ENCODE results near the gene ORMDL2. TPM values are rescaled to one million over a fixed set of nuclear protein-coding genes. Genes with fewer than 3 reads are reported as not detected.

Gene ORMDL2
- total and polyA plus RNA-seq, 10 of the 15 experiments (the other 5 are each of a cell fraction or from before 2014, with no cell fraction given), result 15.0 to 135 (median 33.9) TPM

DNA sequence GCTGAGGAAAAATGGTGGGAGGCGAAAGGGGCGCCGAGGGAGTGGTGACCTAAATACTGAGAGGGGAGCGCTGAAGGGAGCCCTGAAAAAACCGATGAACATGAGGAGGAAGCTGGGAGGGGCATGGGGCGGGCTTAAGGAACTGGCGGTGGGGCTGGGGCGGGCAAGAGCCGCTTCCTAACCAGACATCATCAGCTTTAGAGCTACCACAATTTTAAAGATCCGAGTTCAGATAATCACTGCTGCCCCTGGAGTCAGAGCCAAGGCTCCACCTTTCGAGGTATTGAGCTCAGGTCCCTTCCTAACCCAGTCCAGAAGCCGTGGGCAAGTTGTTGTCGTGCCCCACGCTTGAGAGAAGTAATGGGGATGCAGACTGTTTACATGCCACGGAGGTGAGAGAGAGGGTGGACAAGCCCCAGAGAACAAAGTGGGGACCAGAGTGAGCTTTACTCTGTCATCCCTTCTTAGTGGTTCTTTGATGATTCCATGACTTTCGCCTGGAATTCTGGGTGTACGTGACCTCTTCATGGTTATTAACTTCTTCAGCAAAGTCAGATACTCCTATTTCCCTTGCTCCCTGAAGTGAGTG, 393 bp downstream of the ORMDL2 start:
- H3K9ac ChIP-seq (ENCODE audit: control insufficient read depth, insufficient read depth, low read length), result peak overlapping the region; percentile 72
- H3K4me1 ChIP-seq (ENCODE audit: control insufficient read depth, insufficient read depth, low read length), result peaks cover 10% of the 10 kb centered on the region; the same call in 1 of the 2 replicates
- peak overlapping the region; percentile 38 for H3K27ac ChIP-seq (ENCODE audit: control insufficient read depth, insufficient read depth)
- intact Hi-C loops (cut with micrococcal nuclease; ENCODE audit: unreplicated experiment) (no loop called here), in situ Hi-C loops (cut with MboI) (no loop called here)
- peak overlapping the region; percentile 81 for H3K4me3 ChIP-seq
- ATAC-seq, result peak; percentile 64
- POLR2A ChIA-PET, result interaction anchor here (0.8 to 6.5 kb wide), 21 partner anchors 10 to 541 kb away, joined by 3 to 103 read pairs (median 5); partner anchors contain the start of genes CD63, DGKA, DNAJC14 and PA2G4
- H3K79me2 ChIP-seq (ENCODE audit: control insufficient read depth, insufficient read depth, low read length), result peaks cover 52% of the 10 kb centered on the region
- H2AFZ ChIP-seq (ENCODE audit: control insufficient read depth, low read depth, low read length), result peak overlapping the region; percentile 92
- BruUV-seq (replicated peaks), result TSS peak; percentile 79
- no peaks in the 10 kb centered on the region for H4K20me1 ChIP-seq (ENCODE audit: control insufficient read depth, insufficient read depth)
- WGBS (ENCODE audit: insufficient coverage, insufficient replicate concordance, low lambda C conversion rate, missing lambda C conversion rate), result under 1% methylated on average over 17 of the region's 17 CpGs
- SMC1A ChIA-PET (ENCODE audit: uncharacterized antibody, unreplicated experiment), result interaction anchor here (0.9 to 6.4 kb wide), 22 partner anchors 8 to 405 kb away, joined by 3 to 41 read pairs (median 4); partner anchors contain the start of genes DNAJC14, GDF11, PYM1 and RAB5B
- H3K27me3 ChIP-seq (replicated peaks in 1 of 2; ENCODE audit: control insufficient read depth in 2 of 2, insufficient read depth in 2 of 2, low read length in 1 of 2), result no peaks in the 10 kb centered on the region
- peaks cover 5 to 32% of the 10 kb centered on the region in 2 experiments for H3K36me3 ChIP-seq (ENCODE audit: control insufficient read depth in 2 of 2, insufficient read depth in 2 of 2, low read length in 1 of 2)
- no peaks in the 10 kb centered on the region for H3K9me3 ChIP-seq (replicated peaks; ENCODE audit: control insufficient read depth, insufficient read depth, low read length)
- no peak for DNase-seq (ENCODE audit: low read depth, low spot score)
- RAD21 ChIA-PET (ENCODE audit: unreplicated experiment), result interaction anchor here (0.7 to 4.2 kb wide), 22 partner anchors 8 to 404 kb away, joined by 3 to 36 read pairs (median 5); partner anchors contain the start of genes CD63, DGKA, DNAJC14 and GDF11
- H3K4me2 ChIP-seq (ENCODE audit: control insufficient read depth, insufficient read depth), result peak overlapping the region; percentile 58
- CTCF ChIA-PET, result interaction anchor here (0.6 to 7.2 kb wide), 22 partner anchors 9 to 826 kb away, joined by 3 to 89 read pairs (median 5); partner anchors contain the start of genes DNAJC14, PA2G4, PYM1 and RAB5B
- no peak for FAIRE-seq
- TF ChIP-seq, protein P1, sequence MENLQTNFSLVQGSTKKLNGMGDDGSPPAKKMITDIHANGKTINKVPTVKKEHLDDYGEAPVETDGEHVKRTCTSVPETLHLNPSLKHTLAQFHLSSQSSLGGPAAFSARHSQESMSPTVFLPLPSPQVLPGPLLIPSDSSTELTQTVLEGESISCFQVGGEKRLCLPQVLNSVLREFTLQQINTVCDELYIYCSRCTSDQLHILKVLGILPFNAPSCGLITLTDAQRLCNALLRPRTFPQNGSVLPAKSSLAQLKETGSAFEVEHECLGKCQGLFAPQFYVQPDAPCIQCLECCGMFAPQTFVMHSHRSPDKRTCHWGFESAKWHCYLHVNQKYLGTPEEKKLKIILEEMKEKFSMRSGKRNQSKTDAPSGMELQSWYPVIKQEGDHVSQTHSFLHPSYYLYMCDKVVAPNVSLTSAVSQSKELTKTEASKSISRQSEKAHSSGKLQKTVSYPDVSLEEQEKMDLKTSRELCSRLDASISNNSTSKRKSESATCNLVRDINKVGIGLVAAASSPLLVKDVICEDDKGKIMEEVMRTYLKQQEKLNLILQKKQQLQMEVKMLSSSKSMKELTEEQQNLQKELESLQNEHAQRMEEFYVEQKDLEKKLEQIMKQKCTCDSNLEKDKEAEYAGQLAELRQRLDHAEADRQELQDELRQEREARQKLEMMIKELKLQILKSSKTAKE (IDR thresholded peaks at IDR 0.05; ENCODE audit: low read depth, poor library complexity, severe bottlenecking), result no peak
- 0 out of 2 replicates have a peak, but pooled peaks have one; percentile 63 for TF ChIP-seq LARP7 (IDR thresholded peaks at IDR 0.05)
- TF ChIP-seq EP300 (IDR thresholded peaks at IDR 0.05; ENCODE audit: borderline replicate concordance in 1 of 2, control insufficient read depth in 1 of 2, low read depth in 2 of 2, low read length in 2 of 2), result no peak
- TF ChIP-seq, protein P2, sequence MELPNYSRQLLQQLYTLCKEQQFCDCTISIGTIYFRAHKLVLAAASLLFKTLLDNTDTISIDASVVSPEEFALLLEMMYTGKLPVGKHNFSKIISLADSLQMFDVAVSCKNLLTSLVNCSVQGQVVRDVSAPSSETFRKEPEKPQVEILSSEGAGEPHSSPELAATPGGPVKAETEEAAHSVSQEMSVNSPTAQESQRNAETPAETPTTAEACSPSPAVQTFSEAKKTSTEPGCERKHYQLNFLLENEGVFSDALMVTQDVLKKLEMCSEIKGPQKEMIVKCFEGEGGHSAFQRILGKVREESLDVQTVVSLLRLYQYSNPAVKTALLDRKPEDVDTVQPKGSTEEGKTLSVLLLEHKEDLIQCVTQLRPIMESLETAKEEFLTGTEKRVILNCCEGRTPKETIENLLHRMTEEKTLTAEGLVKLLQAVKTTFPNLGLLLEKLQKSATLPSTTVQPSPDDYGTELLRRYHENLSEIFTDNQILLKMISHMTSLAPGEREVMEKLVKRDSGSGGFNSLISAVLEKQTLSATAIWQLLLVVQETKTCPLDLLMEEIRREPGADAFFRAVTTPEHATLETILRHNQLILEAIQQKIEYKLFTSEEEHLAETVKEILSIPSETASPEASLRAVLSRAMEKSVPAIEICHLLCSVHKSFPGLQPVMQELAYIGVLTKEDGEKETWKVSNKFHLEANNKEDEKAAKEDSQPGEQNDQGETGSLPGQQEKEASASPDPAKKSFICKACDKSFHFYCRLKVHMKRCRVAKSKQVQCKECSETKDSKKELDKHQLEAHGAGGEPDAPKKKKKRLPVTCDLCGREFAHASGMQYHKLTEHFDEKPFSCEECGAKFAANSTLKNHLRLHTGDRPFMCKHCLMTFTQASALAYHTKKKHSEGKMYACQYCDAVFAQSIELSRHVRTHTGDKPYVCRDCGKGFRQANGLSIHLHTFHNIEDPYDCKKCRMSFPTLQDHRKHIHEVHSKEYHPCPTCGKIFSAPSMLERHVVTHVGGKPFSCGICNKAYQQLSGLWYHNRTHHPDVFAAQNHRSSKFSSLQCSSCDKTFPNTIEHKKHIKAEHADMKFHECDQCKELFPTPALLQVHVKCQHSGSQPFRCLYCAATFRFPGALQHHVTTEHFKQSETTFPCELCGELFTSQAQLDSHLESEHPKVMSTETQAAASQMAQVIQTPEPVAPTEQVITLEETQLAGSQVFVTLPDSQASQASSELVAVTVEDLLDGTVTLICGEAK (IDR thresholded peaks at IDR 0.05; ENCODE audit: borderline replicate concordance), result peak; percentile 53; the same call in 1 of the 2 replicates
- TF ChIP-seq, protein P3, sequence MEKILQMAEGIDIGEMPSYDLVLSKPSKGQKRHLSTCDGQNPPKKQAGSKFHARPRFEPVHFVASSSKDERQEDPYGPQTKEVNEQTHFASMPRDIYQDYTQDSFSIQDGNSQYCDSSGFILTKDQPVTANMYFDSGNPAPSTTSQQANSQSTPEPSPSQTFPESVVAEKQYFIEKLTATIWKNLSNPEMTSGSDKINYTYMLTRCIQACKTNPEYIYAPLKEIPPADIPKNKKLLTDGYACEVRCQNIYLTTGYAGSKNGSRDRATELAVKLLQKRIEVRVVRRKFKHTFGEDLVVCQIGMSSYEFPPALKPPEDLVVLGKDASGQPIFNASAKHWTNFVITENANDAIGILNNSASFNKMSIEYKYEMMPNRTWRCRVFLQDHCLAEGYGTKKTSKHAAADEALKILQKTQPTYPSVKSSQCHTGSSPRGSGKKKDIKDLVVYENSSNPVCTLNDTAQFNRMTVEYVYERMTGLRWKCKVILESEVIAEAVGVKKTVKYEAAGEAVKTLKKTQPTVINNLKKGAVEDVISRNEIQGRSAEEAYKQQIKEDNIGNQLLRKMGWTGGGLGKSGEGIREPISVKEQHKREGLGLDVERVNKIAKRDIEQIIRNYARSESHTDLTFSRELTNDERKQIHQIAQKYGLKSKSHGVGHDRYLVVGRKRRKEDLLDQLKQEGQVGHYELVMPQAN (conservative IDR thresholded peaks at IDR 0.05), result peak; percentile 57; the same call in 1 of the 2 replicates
- TF ChIP-seq, protein P4, sequence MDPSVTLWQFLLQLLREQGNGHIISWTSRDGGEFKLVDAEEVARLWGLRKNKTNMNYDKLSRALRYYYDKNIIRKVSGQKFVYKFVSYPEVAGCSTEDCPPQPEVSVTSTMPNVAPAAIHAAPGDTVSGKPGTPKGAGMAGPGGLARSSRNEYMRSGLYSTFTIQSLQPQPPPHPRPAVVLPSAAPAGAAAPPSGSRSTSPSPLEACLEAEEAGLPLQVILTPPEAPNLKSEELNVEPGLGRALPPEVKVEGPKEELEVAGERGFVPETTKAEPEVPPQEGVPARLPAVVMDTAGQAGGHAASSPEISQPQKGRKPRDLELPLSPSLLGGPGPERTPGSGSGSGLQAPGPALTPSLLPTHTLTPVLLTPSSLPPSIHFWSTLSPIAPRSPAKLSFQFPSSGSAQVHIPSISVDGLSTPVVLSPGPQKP (IDR thresholded peaks at IDR 0.05; ENCODE audit: low read depth, low read length), result no peak
- TF ChIP-seq KLF5 (IDR thresholded peaks at IDR 0.05; ENCODE audit: partially characterized antibody), result peak; percentile 13
- TF ChIP-seq CREM (IDR thresholded peaks at IDR 0.05; ENCODE audit: low read depth), result no peak
- no peak for TF ChIP-seq MYB (IDR thresholded peaks at IDR 0.05; ENCODE audit: borderline replicate concordance, low read depth, low read length)
- no peak for TF ChIP-seq TAF1 (IDR thresholded peaks at IDR 0.05; ENCODE audit: borderline replicate concordance, low read depth, low read length)
- no peak; the same call in 1 of the 2 replicates for TF ChIP-seq NBN (IDR thresholded peaks at IDR 0.05)
- TF ChIP-seq SIN3A (IDR thresholded peaks at IDR 0.05; ENCODE audit: low read depth, low read length), result 0 out of 2 replicates have a peak, but pooled peaks have one; percentile 2

Measured in GM12878 (cell line).